HepG2 (cell line): ENCODE measurements around the gene NKX2-3. TPM values are rescaled to one million over a fixed set of nuclear protein-coding genes. Genes with fewer than 3 reads are reported as not detected.
A peak's percentile ranks its signal among the peaks of the same experiment; 100 is the strongest.

Experiments
- ARID5B ChIP-seq: IDR thresholded peaks from 2 replicates; pipeline ENCODE4 v1.4.0; 2020; ENCODE audit warnings: mild to moderate bottlenecking, missing genetic modification reagents
- ERF ChIP-seq: IDR thresholded peaks from 2 replicates; pipeline ENCODE4 v1.6.1; 2018; ENCODE audit warnings: missing biosample characterization, missing genetic modification reagents
- GABPA ChIP-seq, 2 experiments: IDR thresholded peaks; 2 replicates each; pipeline ENCODE4 v1.6.1; 2011 to 2016; ENCODE audit warnings: low read depth in 2 of 2, low read length in 1 of 2, missing biosample characterization in 1 of 2, missing genetic modification characterization in 1 of 2
- HDAC6 ChIP-seq: fragments of 200-600 bp; sonication (generic); IDR thresholded peaks from 2 replicates; pipeline ENCODE4 v1.7.0; 2017; ENCODE audit warnings: mild to moderate bottlenecking, antibody characterized with exemption, low read length, low read depth
- HNRNPLL ChIP-seq: fragments of 200-400 bp; formaldehyde crosslinking; IDR thresholded peaks from 2 replicates; pipeline ENCODE4 v1.6.1; 2017; ENCODE audit warnings: mild to moderate bottlenecking, low read depth, low read length; ENCODE audit not compliant: poor library complexity, severe bottlenecking
- MYPOP ChIP-seq: sonication (generic); formaldehyde crosslinking; IDR thresholded peaks from 2 replicates; pipeline ENCODE4 v1.8.1; 2023; ENCODE audit warnings: mild to moderate bottlenecking, moderate library complexity, missing genetic modification reagents
- NCOR1 ChIP-seq: fragments of 200-600 bp; sonication (generic); IDR thresholded peaks from 2 replicates; pipeline ENCODE4 v1.7.0; 2017; ENCODE audit warnings: antibody characterized with exemption, low read length, borderline replicate concordance
- REPIN1 ChIP-seq: sonication (generic); formaldehyde crosslinking; IDR thresholded peaks from 2 replicates; pipeline ENCODE4 v1.8.0; 2022; ENCODE audit warnings: missing genetic modification reagents, low read depth, mild to moderate bottlenecking, borderline replicate concordance
- SMAD9 ChIP-seq: sonication (generic); formaldehyde crosslinking; IDR thresholded peaks from 2 replicates; pipeline ENCODE4 v1.5.1; 2020; ENCODE audit warnings: mild to moderate bottlenecking, missing genetic modification reagents
- SNAPC2 ChIP-seq: sonication (generic); formaldehyde crosslinking; IDR thresholded peaks from 2 replicates; pipeline ENCODE4 v1.8.1; 2022; ENCODE audit warnings: mild to moderate bottlenecking, missing genetic modification reagents
- ZNF121 ChIP-seq: sonication (generic); formaldehyde crosslinking; IDR thresholded peaks from 2 replicates; pipeline ENCODE4 v1.5.0; 2020; ENCODE audit warnings: mild to moderate bottlenecking, missing genetic modification reagents
- ZNF407 ChIP-seq: sonication (generic); formaldehyde crosslinking; IDR thresholded peaks from one replicate; pipeline ENCODE4 v1.5.1; 2020; ENCODE audit warnings: mild to moderate bottlenecking, missing genetic modification reagents; ENCODE audit errors: not compliant biosample characterization
- polyA plus RNA-seq, 8 experiments: library from polyadenylated mRNA; depleted of rRNA in 3 of 8; stranded (reverse) in 7 of 8; unstranded in 1 of 8; fragments of >200 nt; fragmentation: Illumina TruSeq in 4 of 8; extraction: Trizol in 4 of 8; gene quantifications; 2 replicates each; pipeline versions ENCODE4 v1.2.1 to v1.2.3, GENCODE V29; 2011 to 2016; ENCODE audit warnings: low read depth in 4 of 8, missing spikeins in 1 of 8, mixed read lengths in 1 of 8; ENCODE audit not compliant: insufficient read depth in 1 of 8
- total RNA-seq, 5 experiments: library from RNA; depleted of rRNA; stranded (reverse); fragments of >200 nt; fragmentation: Illumina TruSeq; extraction: Trizol; gene quantifications; 2 replicates each; pipeline ENCODE4 v1.2.3, GENCODE V29; 2016; ENCODE audit warnings: low read depth in 1 of 5
- TF ChIP-seq, protein P1 (sequence below): sonication (generic); formaldehyde crosslinking; IDR thresholded peaks from 2 replicates; pipeline ENCODE4 v1.8.1; 2023; ENCODE audit warnings: mild to moderate bottlenecking, missing genetic modification reagents, borderline replicate concordance

The NKX2-3 gene
- total and polyA plus RNA-seq, 2 of the 13 experiments (the other 11 are each of a cell fraction or from before 2014, with no cell fraction given) = not detected

GRCh38 chr10:99520847-99521764 is 11.6 kb upstream of the NKX2-3 start (continued):
- no peak for TF ChIP-seq ZNF407
- no peak for TF ChIP-seq GABPA (IDR thresholded peaks at IDR 0.05; ENCODE audit: low read depth, low read length)
- no peak for TF ChIP-seq GABPA (CRISPR knock-in tag; IDR thresholded peaks at IDR 0.05; ENCODE audit: low read depth)
- TF ChIP-seq SNAPC2 (CRISPR knock-in tag) = no peak
- TF ChIP-seq HNRNPLL = peak; percentile 97
- no peak for TF ChIP-seq REPIN1 (CRISPR knock-in tag)
- TF ChIP-seq MYPOP (CRISPR knock-in tag) = peak; percentile 89
- TF ChIP-seq ERF = no peak
- TF ChIP-seq, protein P1, sequence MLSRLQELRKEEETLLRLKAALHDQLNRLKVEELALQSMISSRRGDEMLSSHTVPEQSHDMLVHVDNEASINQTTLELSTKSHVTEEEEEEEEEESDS (CRISPR knock-in tag) = no peak
- TF ChIP-seq ARID5B (CRISPR knock-in tag) = 0 out of 2 replicates have a peak, but pooled peaks have one; percentile 18
- no peak for TF ChIP-seq HDAC6
- no peak for TF ChIP-seq NCOR1
- no peak for TF ChIP-seq ZNF121
- TF ChIP-seq SMAD9 (CRISPR knock-in tag) = no peak
